Karpas-422 (cell line): ENCODE data around the gene CWC15. TPM values are rescaled to one million over a fixed set of nuclear protein-coding genes. Genes with fewer than 3 reads are reported as not detected.
A peak's percentile ranks its signal among the peaks of the same experiment; 100 is the strongest.
"Not testable (repeated sequence)": the region's sequence is repeated elsewhere in the genome, so short reads cannot be mapped to it uniquely, and the experiment has no call there.

Source experiments
- DNase-seq: peaks from one replicate; pipeline ENCODE4 v3.0.0-alpha.2; 2015
- H2AFZ ChIP-seq: fragments of 200-600 bp; sonication (generic); 2 replicates; pipeline ENCODE4 v1.6.1; 2014; ENCODE audit warnings: antibody characterized with exemption, low read length, mixed read lengths
- H3K27ac ChIP-seq: fragments of 200-600 bp; sonication (generic); 2 replicates; pipeline ENCODE4 v1.5.1; 2014; ENCODE audit warnings: mild to moderate bottlenecking, low read length, moderate library complexity
- H3K27me3 ChIP-seq: fragments of 200-600 bp; sonication (generic); 2 replicates; pipeline ENCODE4 v1.6.1; 2014; ENCODE audit warnings: low read length, mixed read lengths
- H3K36me3 ChIP-seq: fragments of 200-600 bp; sonication (generic); 2 replicates; pipeline ENCODE4 v1.6.1; 2014; ENCODE audit warnings: low read length, mixed read lengths; ENCODE audit not compliant: insufficient read depth
- H3K4me1 ChIP-seq: fragments of 200-600 bp; sonication (generic); 2 replicates; pipeline ENCODE4 v1.6.1; 2014; ENCODE audit warnings: mild to moderate bottlenecking, low read length, mixed read lengths
- H3K4me2 ChIP-seq: fragments of 200-600 bp; sonication (generic); 2 replicates; pipeline ENCODE4 v1.6.1; 2014; ENCODE audit warnings: low read length, low read depth, mild to moderate bottlenecking; ENCODE audit not compliant: poor library complexity, severe bottlenecking
- H3K4me3 ChIP-seq: fragments of 200-600 bp; sonication (generic); 2 replicates; pipeline ENCODE4 v1.5.1; 2014; ENCODE audit warnings: mild to moderate bottlenecking, antibody characterized with exemption, low read length, mixed read lengths
- H3K79me2 ChIP-seq: fragments of 200-600 bp; sonication (generic); 2 replicates; pipeline ENCODE4 v1.6.1; 2014; ENCODE audit warnings: mild to moderate bottlenecking, low read length, mixed read lengths
- H3K9ac ChIP-seq: fragments of 200-600 bp; sonication (generic); 2 replicates; pipeline ENCODE4 v1.6.0; 2014; ENCODE audit warnings: low read length
- H3K9me2 ChIP-seq: fragments of 200-600 bp; sonication (generic), shearing (Covaris generic); replicated peaks from 2 replicates; pipeline ENCODE4 v1.6.0; 2014; ENCODE audit warnings: mild to moderate bottlenecking, low read length, moderate library complexity; ENCODE audit not compliant: insufficient read depth
- H3K9me3 ChIP-seq: fragments of 300-700, 200-600 bp; sonication (generic); 2 replicates; pipeline ENCODE4 v1.6.1; 2014; ENCODE audit warnings: low read length, mixed read lengths
- H4K20me1 ChIP-seq: fragments of 200-600 bp; sonication (generic); 2 replicates; pipeline ENCODE4 v1.6.1; 2014; ENCODE audit warnings: mild to moderate bottlenecking, antibody characterized with exemption, low read length, low read depth; ENCODE audit not compliant: insufficient read depth
- total RNA-seq: library from RNA; depleted of rRNA; stranded (reverse); fragments of >200 nt; shearing (Covaris generic); gene quantifications from 2 replicates; pipeline ENCODE4 v1.2.3, GENCODE V29; 2014; ENCODE audit warnings: low replicate concordance; rRNA removed

Gene CWC15
- 104 and 117 TPM in 2 replicates for total RNA-seq

- peaks cover 29% of the 10 kb centered on the region for H3K4me1 ChIP-seq
- H3K36me3 ChIP-seq = peaks cover 39% of the 10 kb centered on the region
- peak within 1 kb of the TSS; percentile 55 for H2AFZ ChIP-seq
- H3K4me2 ChIP-seq = peak within 1 kb of the TSS; percentile 95
- H3K9ac ChIP-seq = peak within 1 kb of the TSS; percentile 74
- H3K4me3 ChIP-seq = peak within 1 kb of the TSS; percentile 72
- peaks cover 12% of the 10 kb centered on the region for H4K20me1 ChIP-seq
- 0 out of 2 replicates have a peak, but pooled peaks cover 5% of the 10 kb centered on the region for H3K9me2 ChIP-seq
- H3K9me3 ChIP-seq = no peaks in the 10 kb centered on the region
- peak; percentile 100 for DNase-seq
- H3K27me3 ChIP-seq = no peaks in the 10 kb centered on the region
- H3K27ac ChIP-seq = peak within 1 kb of the TSS; percentile 40
- H3K79me2 ChIP-seq = peaks cover 63% of the 10 kb centered on the region
Observed at GRCh38 chr11:94973099-94973968, at the start of gene CWC15, which contains the start of gene KDM4D. Gene CWC15, minus strand, starts transcription at chr11:94973556. Its CDS starts 1,371 bp downstream, at chr11:94972185. Gene KDM4D, plus strand, starts transcription at chr11:94973709. Its CDS starts 23,664 bp downstream, at chr11:94997373.

GRCh38 chr11:95021468-95021867, 48.1 kb upstream of the CWC15 start:
- not testable (repeated sequence) for H3K4me3 ChIP-seq, DNase-seq, H4K20me1 ChIP-seq, H2AFZ ChIP-seq, H3K27me3 ChIP-seq, H3K9me2 ChIP-seq, H3K4me1 ChIP-seq, H3K27ac ChIP-seq, H3K79me2 ChIP-seq, H3K36me3 ChIP-seq, H3K9me3 ChIP-seq, H3K4me2 ChIP-seq, H3K9ac ChIP-seq

GRCh38 chr11:95016139-95016538, 42.8 kb upstream of the CWC15 start:
- Histone ChIP-seq H3K9me3 (no peaks in the 10 kb centered on the region), H3K4me1 (no peaks in the 10 kb centered on the region)

GRCh38 chr11:95014184-95014821, 40.9 kb upstream of the CWC15 start:
- no peaks in the 10 kb centered on the region for H3K9me2 ChIP-seq
- no peak overlapping the region for H3K4me3 ChIP-seq
- H3K27me3 ChIP-seq = 0 out of 2 replicates have a peak, but pooled peaks cover 3% of the 10 kb centered on the region
- no peaks in the 10 kb centered on the region for H3K4me1 ChIP-seq
- H3K36me3 ChIP-seq = no peaks in the 10 kb centered on the region
- H3K4me2 ChIP-seq = no peak overlapping the region
- DNase-seq = no peak
- no peak overlapping the region for H3K9ac ChIP-seq
- H2AFZ ChIP-seq = no peak overlapping the region
- H3K9me3 ChIP-seq = no peaks in the 10 kb centered on the region
- no peaks in the 10 kb centered on the region for H3K79me2 ChIP-seq
- no peak overlapping the region for H3K27ac ChIP-seq
- H4K20me1 ChIP-seq = no peaks in the 10 kb centered on the region

More at GRCh38 chr11:95016139-95016538, 42.8 kb upstream of the CWC15 start:
- no peaks in the 10 kb centered on the region for H3K79me2 ChIP-seq
- no peaks in the 10 kb centered on the region for H3K36me3 ChIP-seq
- H2AFZ ChIP-seq = no peak overlapping the region
- H3K9ac ChIP-seq = no peak overlapping the region
- H4K20me1 ChIP-seq = no peaks in the 10 kb centered on the region
- no peak overlapping the region for H3K4me2 ChIP-seq
- 0 out of 2 replicates have a peak, but pooled peaks cover 3% of the 10 kb centered on the region for H3K27me3 ChIP-seq
- H3K27ac ChIP-seq = no peak overlapping the region
- H3K4me3 ChIP-seq = no peak overlapping the region
- H3K9me2 ChIP-seq = no peaks in the 10 kb centered on the region
- DNase-seq = no peak

GRCh38 chr11:95011376-95011775, 38.0 kb upstream of the CWC15 start:
- no peaks in the 10 kb centered on the region for H3K9me3 ChIP-seq
- no peak overlapping the region for H3K4me2 ChIP-seq
- 0 out of 2 replicates have a peak, but pooled peaks cover 3% of the 10 kb centered on the region for H3K27me3 ChIP-seq
- no peaks in the 10 kb centered on the region for H4K20me1 ChIP-seq
- no peak overlapping the region for H3K4me3 ChIP-seq
- H3K36me3 ChIP-seq = no peaks in the 10 kb centered on the region
- no peak overlapping the region for H3K9ac ChIP-seq
- H3K79me2 ChIP-seq = no peaks in the 10 kb centered on the region
- no peak for DNase-seq
- no peak overlapping the region for H3K27ac ChIP-seq
- no peaks in the 10 kb centered on the region for H3K9me2 ChIP-seq
- H2AFZ ChIP-seq = no peak overlapping the region
- H3K4me1 ChIP-seq = no peaks in the 10 kb centered on the region

GRCh38 chr11:95005642-95006041, 32.3 kb upstream of the CWC15 start:
- Histone ChIP-seq H2AFZ (no peak overlapping the region), H3K27ac (no peak overlapping the region), H4K20me1 (no peaks in the 10 kb centered on the region), H3K4me2 (no peak overlapping the region), H3K36me3 (no peaks in the 10 kb centered on the region), H3K4me1 (no peaks in the 10 kb centered on the region), H3K9me3 (no peaks in the 10 kb centered on the region), H3K9ac (no peak overlapping the region), H3K27me3 (no peaks in the 10 kb centered on the region), H3K4me3 (no peak overlapping the region), H3K79me2 (no peaks in the 10 kb centered on the region), H3K9me2 (no peaks in the 10 kb centered on the region)
- no peak for DNase-seq

- no peak for DNase-seq
- Histone ChIP-seq H2AFZ (no peak overlapping the region), H3K9me3 (no peaks in the 10 kb centered on the region), H3K27ac (no peak overlapping the region), H3K4me1 (no peaks in the 10 kb centered on the region), H3K4me2 (no peak overlapping the region), H3K9ac (no peak overlapping the region), H3K27me3 (no peaks in the 10 kb centered on the region), H3K4me3 (no peak overlapping the region), H4K20me1 (no peaks in the 10 kb centered on the region), H3K9me2 (no peaks in the 10 kb centered on the region), H3K79me2 (no peaks in the 10 kb centered on the region), H3K36me3 (no peaks in the 10 kb centered on the region)
Observed at GRCh38 chr11:95003716-95004115, 30.4 kb upstream of the CWC15 start.

- Histone ChIP-seq H3K36me3 (no peaks in the 10 kb centered on the region), H3K27me3 (no peaks in the 10 kb centered on the region), H3K9me2 (no peaks in the 10 kb centered on the region), H3K9me3 (no peaks in the 10 kb centered on the region), H2AFZ (no peak overlapping the region), H4K20me1 (no peaks in the 10 kb centered on the region), H3K4me3 (no peak overlapping the region), H3K4me1 (no peaks in the 10 kb centered on the region), H3K9ac (no peak overlapping the region), H3K27ac (no peak overlapping the region), H3K79me2 (no peaks in the 10 kb centered on the region), H3K4me2 (no peak overlapping the region)
- DNase-seq = no peak
Observed at GRCh38 chr11:94998285-94998684, 24.9 kb upstream of the CWC15 start.
